GM19463 (cell line): ENCODE data around the gene INTS6.
A peak's percentile ranks its signal among the peaks of the same experiment; 100 is the strongest.

Experiments
- ATAC-seq: cut with Tn5 transposase; IDR thresholded peaks from one replicate; pipeline ENCODE4 v1.9.1; 2021; ENCODE audit warnings: mild to moderate bottlenecking, moderate library complexity; ENCODE audit not compliant: unreplicated experiment

The INTS6 gene

DNA sequence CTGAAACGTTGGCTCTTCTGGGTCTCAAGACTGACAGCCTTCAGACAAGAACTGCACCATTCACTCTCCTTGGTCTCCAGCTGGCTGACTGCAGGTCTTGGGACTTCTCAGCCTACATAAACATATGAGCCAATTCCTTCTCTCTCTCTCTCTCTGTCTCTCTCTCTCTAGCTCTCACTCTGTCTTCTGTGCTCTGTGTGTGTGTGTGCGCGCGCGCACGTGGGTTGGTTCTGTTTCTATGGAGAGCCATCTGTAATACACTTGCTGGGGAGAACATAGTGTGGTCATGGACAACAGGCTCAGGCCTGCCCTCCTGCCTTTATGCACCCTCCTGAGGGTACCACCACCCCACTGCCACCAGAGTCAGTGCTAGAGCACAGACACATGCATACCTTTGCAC, 127.0 kb downstream of the INTS6 start:
- ATAC-seq = no peak

DNA sequence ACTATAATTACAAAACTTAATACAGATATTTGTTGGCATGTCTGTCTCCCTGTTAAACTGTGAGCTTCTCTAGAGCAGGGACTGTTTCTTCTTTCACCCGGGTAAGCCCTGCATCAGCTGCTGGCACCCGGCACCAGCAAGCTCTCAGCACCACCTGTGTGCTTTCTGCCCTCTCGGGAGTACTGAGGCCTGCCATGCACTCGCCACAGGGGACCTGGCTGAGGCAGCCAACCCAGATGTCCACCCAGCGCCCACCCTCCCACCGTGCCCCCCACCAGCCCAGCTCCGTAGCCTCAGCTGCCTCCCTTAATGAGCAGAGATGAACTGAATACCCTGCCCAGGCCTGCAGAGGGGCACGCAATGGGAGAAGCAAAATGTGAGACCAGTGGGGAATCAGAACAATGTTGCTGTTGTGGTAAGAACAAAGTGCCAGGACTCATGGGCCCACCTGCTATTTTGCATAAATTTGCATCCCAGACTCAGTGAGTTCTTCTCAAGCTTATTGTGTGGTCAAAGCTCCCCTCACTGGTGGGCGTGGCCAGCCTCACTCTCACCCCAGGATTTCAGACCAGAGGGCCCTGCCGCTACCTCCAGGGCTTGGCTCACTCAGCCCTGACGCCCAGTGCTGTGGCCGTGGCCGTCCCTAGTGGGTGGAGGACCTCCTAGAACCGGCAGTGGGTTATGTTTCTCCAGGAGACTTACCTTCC, 128.0 kb downstream of the INTS6 start:
- peak; percentile 81 for ATAC-seq

DNA sequence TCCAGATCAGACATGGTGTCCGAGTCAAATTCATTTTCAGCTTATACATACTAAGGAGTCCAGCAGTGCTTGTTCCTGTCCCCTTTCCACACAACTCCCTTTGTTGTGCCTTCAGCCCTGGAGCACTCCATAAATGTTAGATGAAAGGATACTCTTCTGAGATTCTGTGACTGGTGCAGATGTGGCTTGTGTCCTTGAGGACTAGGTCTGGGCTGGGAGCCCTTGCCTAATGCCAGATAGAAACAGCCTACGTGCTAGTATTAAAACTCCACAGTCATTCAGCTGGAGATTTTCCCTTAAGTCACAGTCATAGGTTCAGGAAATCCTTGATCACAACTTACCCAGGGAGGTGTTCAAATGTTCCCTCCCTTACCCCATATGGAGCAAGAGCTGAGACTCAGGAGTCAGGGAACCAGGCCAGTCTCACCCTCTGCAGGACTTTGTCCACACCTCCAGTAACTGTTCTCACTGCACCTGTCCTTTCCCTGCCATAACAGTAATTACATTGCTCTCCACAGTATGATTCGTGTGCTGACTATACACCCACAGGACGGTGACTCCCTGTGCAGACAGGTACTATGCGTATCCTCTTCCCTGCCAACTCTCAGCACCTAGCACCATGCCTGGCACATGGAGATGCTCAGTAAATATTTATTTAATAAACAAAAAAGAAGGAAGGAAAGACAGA, 128.9 kb downstream of the INTS6 start:
- ATAC-seq = no peak

DNA sequence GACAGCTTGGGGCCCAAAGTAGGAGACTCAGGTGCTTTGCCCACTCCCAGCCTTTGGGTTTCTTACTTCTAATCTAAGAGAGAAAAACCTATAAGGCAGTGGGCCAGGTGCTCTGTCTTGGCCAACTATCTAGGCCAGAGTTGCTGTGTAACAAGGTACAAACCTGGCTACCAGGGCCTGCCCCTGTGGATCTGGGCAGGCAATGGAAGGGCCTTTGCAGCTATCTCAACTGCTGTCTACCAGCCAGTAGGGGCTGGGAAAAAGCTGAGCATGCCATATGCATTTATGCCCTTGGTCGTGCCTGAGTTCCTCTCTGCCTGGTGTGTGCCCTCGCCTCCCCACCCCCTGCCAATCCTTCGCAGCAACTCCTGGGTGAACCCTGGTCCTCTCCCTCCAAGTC, 130.0 kb downstream of the INTS6 start:
- no peak for ATAC-seq

DNA sequence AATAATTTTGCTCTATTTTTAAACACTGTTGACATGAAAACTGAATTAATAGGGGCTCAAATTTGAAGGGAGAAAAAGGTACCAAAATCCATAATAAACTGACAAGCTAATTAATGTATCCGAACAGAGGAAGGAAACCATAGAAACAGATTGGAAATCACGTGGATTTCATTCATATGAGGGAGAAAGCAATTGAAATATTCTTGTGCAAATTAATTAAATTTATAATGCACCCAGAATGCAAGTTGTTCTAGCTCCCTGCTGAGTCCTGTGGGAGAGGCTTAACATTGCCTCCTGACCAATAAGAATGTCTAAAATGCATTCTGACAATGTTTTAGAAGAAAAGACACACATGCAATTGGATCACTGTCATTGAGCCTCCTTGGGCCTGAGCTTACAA, 131.0 kb downstream of the INTS6 start:
- no peak for ATAC-seq

DNA sequence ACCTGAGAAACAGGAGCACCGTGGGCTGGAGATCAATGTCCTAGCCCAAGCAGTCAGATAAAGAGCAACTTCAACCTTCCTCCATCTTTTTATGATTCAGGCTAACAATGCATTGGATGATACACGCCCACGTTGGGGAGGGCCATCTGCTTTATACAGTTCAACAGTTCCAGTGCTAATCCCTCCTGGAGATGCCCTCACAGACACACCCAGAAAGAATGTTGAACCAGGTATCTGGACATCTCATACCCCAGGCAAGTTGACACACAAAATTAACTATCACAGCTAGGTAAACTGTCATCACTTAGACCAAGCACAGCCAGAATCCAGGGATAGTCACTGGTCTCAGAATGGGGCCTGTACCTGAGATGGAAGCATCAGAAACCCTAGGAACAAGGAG, 134.0 kb downstream of the INTS6 start:
- ATAC-seq = no peak

- no peak for ATAC-seq
Observed at GRCh38 chr13:51318015-51318414, 134.8 kb downstream of the INTS6 start.

GRCh38 chr13:51317262-51317661, 135.6 kb downstream of the INTS6 start:
- ATAC-seq = no peak

- ATAC-seq = no peak
Observed at GRCh38 chr13:51313619-51314018, 139.2 kb downstream of the INTS6 start.

DNA sequence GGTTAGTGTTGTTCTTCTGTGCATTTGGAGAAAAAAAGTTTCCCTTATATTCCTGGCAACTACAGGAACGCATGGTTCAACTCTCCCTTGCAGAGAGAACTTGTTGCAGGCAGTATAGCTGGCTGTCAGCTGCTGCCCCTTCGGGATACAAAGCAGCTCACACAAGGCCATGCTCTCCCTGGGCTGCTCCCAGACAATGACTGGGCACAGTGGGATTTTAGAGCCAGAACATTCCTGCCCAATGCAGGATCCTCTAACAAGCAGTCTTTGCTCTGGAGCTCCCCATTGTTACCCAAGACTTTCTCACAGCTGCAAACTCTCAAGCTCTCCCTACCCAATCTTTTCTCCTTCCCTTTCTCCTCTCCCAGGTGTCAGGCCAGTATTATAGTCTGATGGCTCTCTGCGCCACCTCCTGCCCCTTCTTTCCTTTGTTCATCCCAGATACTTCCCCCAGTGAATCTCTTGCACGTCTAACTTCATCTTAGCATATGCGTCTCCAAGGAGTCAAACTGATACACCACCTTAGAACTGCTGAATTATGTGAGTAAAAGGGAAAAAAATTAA, 140.8 kb downstream of the INTS6 start:
- no peak for ATAC-seq
